NB4 (cell line): ENCODE measurements around the gene C4orf54.

ENCODE experiments used
- POLR2A ChIP-seq: IDR thresholded peaks from 2 replicates; pipeline ENCODE4 v1.6.1; 2011; ENCODE audit warnings: mild to moderate bottlenecking; ENCODE audit not compliant: insufficient read length; ENCODE audit errors: extremely low read depth
- TF ChIP-seq, protein P1 (sequence below): IDR thresholded peaks from one replicate; pipeline ENCODE4 v1.5.1; 2012; ENCODE audit warnings: low read depth, low read length

DNA sequence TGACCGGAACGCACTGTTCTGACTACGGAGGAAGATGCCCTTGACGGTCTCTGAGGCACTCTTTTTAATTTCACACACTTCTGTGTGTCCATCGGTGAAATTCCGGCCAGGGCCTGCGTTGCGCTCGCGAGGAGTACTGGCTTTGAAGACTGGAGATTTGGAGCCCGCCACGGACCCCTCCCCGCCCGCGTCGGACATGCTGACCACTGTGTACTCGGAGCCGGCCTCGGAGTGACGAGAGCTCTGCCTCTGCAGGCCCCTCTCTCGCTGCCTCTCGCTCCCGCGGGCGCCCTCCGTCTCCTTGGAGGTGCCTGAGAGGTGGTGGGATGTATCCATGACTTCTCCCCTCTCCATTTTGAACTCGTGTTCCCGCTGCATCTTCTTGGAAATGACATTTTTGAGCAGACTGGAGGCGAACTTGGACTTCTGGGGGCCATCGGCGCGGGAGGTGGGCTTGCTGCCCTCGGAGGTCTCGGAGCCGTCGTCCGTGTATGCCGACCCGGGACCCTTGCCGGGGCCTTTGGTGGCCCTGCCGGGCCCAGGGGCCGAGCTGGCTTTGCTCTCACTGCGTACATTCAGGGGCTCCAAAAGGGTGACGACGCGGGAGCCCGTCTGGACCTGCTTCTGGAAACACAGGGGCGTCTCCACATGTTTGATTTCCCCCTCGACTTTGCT lies 5.7 kb downstream of the C4orf54 start:
- TF ChIP-seq, protein P1, sequence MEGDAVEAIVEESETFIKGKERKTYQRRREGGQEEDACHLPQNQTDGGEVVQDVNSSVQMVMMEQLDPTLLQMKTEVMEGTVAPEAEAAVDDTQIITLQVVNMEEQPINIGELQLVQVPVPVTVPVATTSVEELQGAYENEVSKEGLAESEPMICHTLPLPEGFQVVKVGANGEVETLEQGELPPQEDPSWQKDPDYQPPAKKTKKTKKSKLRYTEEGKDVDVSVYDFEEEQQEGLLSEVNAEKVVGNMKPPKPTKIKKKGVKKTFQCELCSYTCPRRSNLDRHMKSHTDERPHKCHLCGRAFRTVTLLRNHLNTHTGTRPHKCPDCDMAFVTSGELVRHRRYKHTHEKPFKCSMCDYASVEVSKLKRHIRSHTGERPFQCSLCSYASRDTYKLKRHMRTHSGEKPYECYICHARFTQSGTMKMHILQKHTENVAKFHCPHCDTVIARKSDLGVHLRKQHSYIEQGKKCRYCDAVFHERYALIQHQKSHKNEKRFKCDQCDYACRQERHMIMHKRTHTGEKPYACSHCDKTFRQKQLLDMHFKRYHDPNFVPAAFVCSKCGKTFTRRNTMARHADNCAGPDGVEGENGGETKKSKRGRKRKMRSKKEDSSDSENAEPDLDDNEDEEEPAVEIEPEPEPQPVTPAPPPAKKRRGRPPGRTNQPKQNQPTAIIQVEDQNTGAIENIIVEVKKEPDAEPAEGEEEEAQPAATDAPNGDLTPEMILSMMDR: no peak
- no peak for TF ChIP-seq POLR2A
